Choroid plexus epithelial cell (primary cell): Measurements from ENCODE around the gene TMEM52.

ENCODE experiments used
- DNase-seq: peaks from one replicate; pipeline ENCODE4 v3.0.0-alpha.2; 2010; ENCODE audit warnings: low read depth
- H3K4me3 ChIP-seq: 2 replicates; pipeline ENCODE4 v1.5.1; 2011; ENCODE audit warnings: low read depth, mild to moderate bottlenecking, control low read depth, low read length, moderate library complexity
- CTCF ChIP-seq: conservative IDR thresholded peaks from 2 replicates; pipeline ENCODE4 v1.5.1; 2011; ENCODE audit warnings: low read depth, mild to moderate bottlenecking, control low read depth, inconsistent platforms, low read length, moderate library complexity

Gene TMEM52

DNA sequence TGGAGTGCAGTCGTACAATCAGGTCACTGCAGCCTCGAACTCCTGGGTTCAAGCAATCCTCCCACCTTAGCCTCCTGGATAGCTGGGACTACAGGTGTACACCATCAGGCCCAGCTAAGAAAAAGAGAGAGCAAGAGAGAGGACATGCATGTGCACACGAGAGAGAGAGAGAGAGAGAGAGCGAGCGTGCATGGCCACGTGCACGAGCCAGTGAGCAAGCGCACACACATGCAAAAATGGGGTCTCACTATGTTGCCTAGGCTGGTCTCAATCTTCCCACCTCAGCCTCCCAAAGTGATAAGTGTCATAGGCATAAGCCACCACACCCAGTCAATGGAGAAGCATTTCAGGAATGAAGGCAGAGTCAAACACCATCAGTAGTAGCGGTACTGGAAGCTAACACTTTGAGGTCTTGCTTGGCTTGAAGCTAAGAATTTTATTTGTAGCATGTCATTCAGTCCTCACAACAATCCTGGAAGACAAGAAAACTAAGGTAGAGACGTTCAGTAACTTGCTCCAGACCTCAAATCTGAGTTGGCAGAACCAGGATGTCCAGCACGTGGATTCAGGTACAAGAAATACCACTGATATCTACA is 42.6 kb downstream of the TMEM52 start:
- no peak for TF ChIP-seq CTCF
- DNase-seq: no peak
- no peak overlapping the region for H3K4me3 ChIP-seq

- DNase-seq: no peak
Observed at GRCh38 chr1:1875932-1876331, 43.1 kb downstream of the TMEM52 start.

GRCh38 chr1:1874901-1875300 is 44.2 kb downstream of the TMEM52 start:
- H3K4me3 ChIP-seq: no peak overlapping the region
- no peak for TF ChIP-seq CTCF
- DNase-seq: no peak

More at GRCh38 chr1:1875932-1876331, 43.1 kb downstream of the TMEM52 start:
- TF ChIP-seq CTCF: no peak
- no peak overlapping the region for H3K4me3 ChIP-seq

GRCh38 chr1:1873186-1873585 is 45.9 kb downstream of the TMEM52 start:
- no peak for TF ChIP-seq CTCF
- DNase-seq: no peak
- H3K4me3 ChIP-seq: no peak overlapping the region

GRCh38 chr1:1872329-1872994 is 46.6 kb downstream of the TMEM52 start:
- H3K4me3 ChIP-seq: no peak overlapping the region
- TF ChIP-seq CTCF: no peak
- no peak for DNase-seq

GRCh38 chr1:1869469-1869868 is 49.6 kb downstream of the TMEM52 start:
- no peak for TF ChIP-seq CTCF
- H3K4me3 ChIP-seq: no peak overlapping the region
- no peak for DNase-seq
